ENCODE results near the gene NR6A1. TPM values are rescaled to one million over a fixed set of nuclear protein-coding genes. Genes with fewer than 3 reads are reported as not detected.

NR6A1 gene
- total and polyA plus RNA-seq, 2 of the 13 experiments (the other 11 are each of a cell fraction or from before 2014, with no cell fraction given): 28.1 to 31.5 TPM

- TF ChIP-seq ZSCAN20 (CRISPR knock-in tag; IDR thresholded peaks at IDR 0.05; ENCODE audit: borderline replicate concordance) (no peak), TGIF2 (CRISPR knock-in tag; IDR thresholded peaks at IDR 0.05) (peak; percentile 57; the same call in 1 of the 2 replicates), MNT (IDR thresholded peaks at IDR 0.05) (0 out of 2 replicates have a peak, but pooled peaks have one; percentile 3), KDM4B (CRISPR knock-in tag; IDR thresholded peaks at IDR 0.05) (peak; percentile 57; the same call in 1 of the 2 replicates), ZMYM3 (CRISPR knock-in tag; IDR thresholded peaks at IDR 0.05) (peak; percentile 44; the same call in 1 of the 2 replicates), MBD4 (IDR thresholded peaks at IDR 0.05; ENCODE audit: borderline replicate concordance, low read length) (no peak), SALL1 (CRISPR knock-in tag; IDR thresholded peaks at IDR 0.05) (peak; percentile 70; the same call in 1 of the 2 replicates), TSC22D2 (CRISPR knock-in tag; IDR thresholded peaks at IDR 0.05; ENCODE audit: borderline replicate concordance) (no peak), SP2 (CRISPR knock-in tag; IDR thresholded peaks at IDR 0.05) (no peak), SPEN (CRISPR knock-in tag; IDR thresholded peaks at IDR 0.05; ENCODE audit: low read depth) (peak; percentile 41; the same call in 1 of the 2 replicates), E2F2 (CRISPR knock-in tag; IDR thresholded peaks at IDR 0.05; ENCODE audit: borderline replicate concordance) (no peak), POLR2AphosphoS5 (IDR thresholded peaks at IDR 0.05; ENCODE audit: low read depth, low read length) (peak; percentile 71), SIN3B (IDR thresholded peaks at IDR 0.05; ENCODE audit: low read length) (no peak)
- TF ChIP-seq, protein P1, sequence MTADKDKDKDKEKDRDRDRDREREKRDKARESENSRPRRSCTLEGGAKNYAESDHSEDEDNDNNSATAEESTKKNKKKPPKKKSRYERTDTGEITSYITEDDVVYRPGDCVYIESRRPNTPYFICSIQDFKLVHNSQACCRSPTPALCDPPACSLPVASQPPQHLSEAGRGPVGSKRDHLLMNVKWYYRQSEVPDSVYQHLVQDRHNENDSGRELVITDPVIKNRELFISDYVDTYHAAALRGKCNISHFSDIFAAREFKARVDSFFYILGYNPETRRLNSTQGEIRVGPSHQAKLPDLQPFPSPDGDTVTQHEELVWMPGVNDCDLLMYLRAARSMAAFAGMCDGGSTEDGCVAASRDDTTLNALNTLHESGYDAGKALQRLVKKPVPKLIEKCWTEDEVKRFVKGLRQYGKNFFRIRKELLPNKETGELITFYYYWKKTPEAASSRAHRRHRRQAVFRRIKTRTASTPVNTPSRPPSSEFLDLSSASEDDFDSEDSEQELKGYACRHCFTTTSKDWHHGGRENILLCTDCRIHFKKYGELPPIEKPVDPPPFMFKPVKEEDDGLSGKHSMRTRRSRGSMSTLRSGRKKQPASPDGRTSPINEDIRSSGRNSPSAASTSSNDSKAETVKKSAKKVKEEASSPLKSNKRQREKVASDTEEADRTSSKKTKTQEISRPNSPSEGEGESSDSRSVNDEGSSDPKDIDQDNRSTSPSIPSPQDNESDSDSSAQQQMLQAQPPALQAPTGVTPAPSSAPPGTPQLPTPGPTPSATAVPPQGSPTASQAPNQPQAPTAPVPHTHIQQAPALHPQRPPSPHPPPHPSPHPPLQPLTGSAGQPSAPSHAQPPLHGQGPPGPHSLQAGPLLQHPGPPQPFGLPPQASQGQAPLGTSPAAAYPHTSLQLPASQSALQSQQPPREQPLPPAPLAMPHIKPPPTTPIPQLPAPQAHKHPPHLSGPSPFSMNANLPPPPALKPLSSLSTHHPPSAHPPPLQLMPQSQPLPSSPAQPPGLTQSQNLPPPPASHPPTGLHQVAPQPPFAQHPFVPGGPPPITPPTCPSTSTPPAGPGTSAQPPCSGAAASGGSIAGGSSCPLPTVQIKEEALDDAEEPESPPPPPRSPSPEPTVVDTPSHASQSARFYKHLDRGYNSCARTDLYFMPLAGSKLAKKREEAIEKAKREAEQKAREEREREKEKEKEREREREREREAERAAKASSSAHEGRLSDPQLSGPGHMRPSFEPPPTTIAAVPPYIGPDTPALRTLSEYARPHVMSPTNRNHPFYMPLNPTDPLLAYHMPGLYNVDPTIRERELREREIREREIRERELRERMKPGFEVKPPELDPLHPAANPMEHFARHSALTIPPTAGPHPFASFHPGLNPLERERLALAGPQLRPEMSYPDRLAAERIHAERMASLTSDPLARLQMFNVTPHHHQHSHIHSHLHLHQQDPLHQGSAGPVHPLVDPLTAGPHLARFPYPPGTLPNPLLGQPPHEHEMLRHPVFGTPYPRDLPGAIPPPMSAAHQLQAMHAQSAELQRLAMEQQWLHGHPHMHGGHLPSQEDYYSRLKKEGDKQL (CRISPR knock-in tag; IDR thresholded peaks at IDR 0.05; ENCODE audit: low read depth): no peak
- TF ChIP-seq, protein P2, sequence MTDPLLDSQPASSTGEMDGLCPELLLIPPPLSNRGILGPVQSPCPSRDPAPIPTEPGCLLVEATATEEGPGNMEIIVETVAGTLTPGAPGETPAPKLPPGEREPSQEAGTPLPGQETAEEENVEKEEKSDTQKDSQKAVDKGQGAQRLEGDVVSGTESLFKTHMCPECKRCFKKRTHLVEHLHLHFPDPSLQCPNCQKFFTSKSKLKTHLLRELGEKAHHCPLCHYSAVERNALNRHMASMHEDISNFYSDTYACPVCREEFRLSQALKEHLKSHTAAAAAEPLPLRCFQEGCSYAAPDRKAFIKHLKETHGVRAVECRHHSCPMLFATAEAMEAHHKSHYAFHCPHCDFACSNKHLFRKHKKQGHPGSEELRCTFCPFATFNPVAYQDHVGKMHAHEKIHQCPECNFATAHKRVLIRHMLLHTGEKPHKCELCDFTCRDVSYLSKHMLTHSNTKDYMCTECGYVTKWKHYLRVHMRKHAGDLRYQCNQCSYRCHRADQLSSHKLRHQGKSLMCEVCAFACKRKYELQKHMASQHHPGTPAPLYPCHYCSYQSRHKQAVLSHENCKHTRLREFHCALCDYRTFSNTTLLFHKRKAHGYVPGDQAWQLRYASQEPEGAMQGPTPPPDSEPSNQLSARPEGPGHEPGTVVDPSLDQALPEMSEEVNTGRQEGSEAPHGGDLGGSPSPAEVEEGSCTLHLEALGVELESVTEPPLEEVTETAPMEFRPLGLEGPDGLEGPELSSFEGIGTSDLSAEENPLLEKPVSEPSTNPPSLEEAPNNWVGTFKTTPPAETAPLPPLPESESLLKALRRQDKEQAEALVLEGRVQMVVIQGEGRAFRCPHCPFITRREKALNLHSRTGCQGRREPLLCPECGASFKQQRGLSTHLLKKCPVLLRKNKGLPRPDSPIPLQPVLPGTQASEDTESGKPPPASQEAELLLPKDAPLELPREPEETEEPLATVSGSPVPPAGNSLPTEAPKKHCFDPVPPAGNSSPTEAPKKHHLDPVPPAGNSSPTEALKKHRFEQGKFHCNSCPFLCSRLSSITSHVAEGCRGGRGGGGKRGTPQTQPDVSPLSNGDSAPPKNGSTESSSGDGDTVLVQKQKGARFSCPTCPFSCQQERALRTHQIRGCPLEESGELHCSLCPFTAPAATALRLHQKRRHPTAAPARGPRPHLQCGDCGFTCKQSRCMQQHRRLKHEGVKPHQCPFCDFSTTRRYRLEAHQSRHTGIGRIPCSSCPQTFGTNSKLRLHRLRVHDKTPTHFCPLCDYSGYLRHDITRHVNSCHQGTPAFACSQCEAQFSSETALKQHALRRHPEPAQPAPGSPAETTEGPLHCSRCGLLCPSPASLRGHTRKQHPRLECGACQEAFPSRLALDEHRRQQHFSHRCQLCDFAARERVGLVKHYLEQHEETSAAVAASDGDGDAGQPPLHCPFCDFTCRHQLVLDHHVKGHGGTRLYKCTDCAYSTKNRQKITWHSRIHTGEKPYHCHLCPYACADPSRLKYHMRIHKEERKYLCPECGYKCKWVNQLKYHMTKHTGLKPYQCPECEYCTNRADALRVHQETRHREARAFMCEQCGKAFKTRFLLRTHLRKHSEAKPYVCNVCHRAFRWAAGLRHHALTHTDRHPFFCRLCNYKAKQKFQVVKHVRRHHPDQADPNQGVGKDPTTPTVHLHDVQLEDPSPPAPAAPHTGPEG (CRISPR knock-in tag; IDR thresholded peaks at IDR 0.05): peak; percentile 55; the same call in 1 of the 2 replicates
Observed at GRCh38 chr9:124659099-124659659, 111.9 kb downstream of the NR6A1 start (continued).
